Parathyroid adenoma (tissue), 2 donors: Measurements from ENCODE around the gene DISC1.

Experiments used
- H2AFZ ChIP-seq: fragments of 300-600 bp; sonication (generic); one replicate; pipeline ENCODE4 v1.7.0; 2017; ENCODE audit warnings: antibody characterized with exemption, mild to moderate bottlenecking
- H3K27ac ChIP-seq: fragments of 300-600 bp; sonication (generic); one replicate; pipeline ENCODE4 v1.7.0; 2017
- H3K27me3 ChIP-seq: fragments of 300-600 bp; sonication (generic); one replicate; pipeline ENCODE4 v1.7.0; 2017; ENCODE audit warnings: low read length; ENCODE audit not compliant: control insufficient read depth, insufficient read depth
- H3K36me3 ChIP-seq: fragments of 300-600 bp; sonication (generic); one replicate; pipeline ENCODE4 v1.7.0; 2017; ENCODE audit warnings: low read length; ENCODE audit not compliant: control insufficient read depth, insufficient read depth
- H3K4me1 ChIP-seq: fragments of 300-600 bp; sonication (generic); one replicate; pipeline ENCODE4 v1.7.0; 2017; ENCODE audit warnings: control low read depth
- H3K4me2 ChIP-seq: fragments of 300-600 bp; sonication (generic); one replicate; pipeline ENCODE4 v1.7.0; 2017; ENCODE audit warnings: low read length
- H3K4me3 ChIP-seq: fragments of 300-600 bp; sonication (generic); one replicate; pipeline ENCODE4 v1.7.0; 2017; ENCODE audit warnings: low read depth, low read length
- H3K79me2 ChIP-seq: fragments of 300-600 bp; sonication (generic); one replicate; pipeline ENCODE4 v1.7.0; 2017; ENCODE audit warnings: control low read depth
- H3K9ac ChIP-seq: fragments of 300-600 bp; sonication (generic); one replicate; pipeline ENCODE4 v1.7.0; 2017; ENCODE audit warnings: mild to moderate bottlenecking
- H3K9me3 ChIP-seq: fragments of 300-600 bp; sonication (generic); one replicate; pipeline ENCODE4 v1.7.0; 2017; ENCODE audit warnings: low read length; ENCODE audit not compliant: control insufficient read depth
- TF ChIP-seq, protein P1 (sequence below): fragments of 300-600 bp; sonication (generic); IDR thresholded peaks from one replicate; pipeline ENCODE4 v1.7.0; 2017; ENCODE audit warnings: antibody characterized with exemption, mild to moderate bottlenecking
- donor health status: primary hyperparathyroidism.

Gene DISC1

DNA sequence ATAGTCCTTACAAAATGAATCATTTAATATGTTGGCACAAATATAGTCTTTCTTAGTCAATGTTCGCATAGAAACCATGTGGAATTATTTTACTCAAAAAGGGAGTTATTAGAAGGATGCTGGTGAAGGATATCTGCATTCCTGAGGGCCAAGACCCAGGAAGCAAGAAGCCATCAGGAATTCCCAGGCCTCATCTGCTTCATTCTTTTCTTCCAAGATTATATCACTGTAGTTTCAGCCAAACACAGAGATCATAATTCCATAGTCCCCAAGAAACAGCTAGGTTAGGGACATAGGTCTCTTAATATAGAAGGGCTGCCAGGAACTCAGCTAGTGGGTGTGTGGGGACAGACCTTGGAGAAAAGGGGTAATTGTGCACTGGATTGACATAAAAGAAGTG lies 28.6 kb upstream of the DISC1 start:
- TF ChIP-seq, protein P1, sequence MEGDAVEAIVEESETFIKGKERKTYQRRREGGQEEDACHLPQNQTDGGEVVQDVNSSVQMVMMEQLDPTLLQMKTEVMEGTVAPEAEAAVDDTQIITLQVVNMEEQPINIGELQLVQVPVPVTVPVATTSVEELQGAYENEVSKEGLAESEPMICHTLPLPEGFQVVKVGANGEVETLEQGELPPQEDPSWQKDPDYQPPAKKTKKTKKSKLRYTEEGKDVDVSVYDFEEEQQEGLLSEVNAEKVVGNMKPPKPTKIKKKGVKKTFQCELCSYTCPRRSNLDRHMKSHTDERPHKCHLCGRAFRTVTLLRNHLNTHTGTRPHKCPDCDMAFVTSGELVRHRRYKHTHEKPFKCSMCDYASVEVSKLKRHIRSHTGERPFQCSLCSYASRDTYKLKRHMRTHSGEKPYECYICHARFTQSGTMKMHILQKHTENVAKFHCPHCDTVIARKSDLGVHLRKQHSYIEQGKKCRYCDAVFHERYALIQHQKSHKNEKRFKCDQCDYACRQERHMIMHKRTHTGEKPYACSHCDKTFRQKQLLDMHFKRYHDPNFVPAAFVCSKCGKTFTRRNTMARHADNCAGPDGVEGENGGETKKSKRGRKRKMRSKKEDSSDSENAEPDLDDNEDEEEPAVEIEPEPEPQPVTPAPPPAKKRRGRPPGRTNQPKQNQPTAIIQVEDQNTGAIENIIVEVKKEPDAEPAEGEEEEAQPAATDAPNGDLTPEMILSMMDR = no peak
- Histone ChIP-seq H3K4me2 (no peak overlapping the region), H2AFZ (no peak overlapping the region), H3K4me1 (no peaks in the 10 kb centered on the region), H3K27ac (no peak overlapping the region), H3K27me3 (no peaks in the 10 kb centered on the region), H3K4me3 (no peak overlapping the region), H3K36me3 (no peaks in the 10 kb centered on the region), H3K9ac (no peak overlapping the region), H3K9me3 (no peaks in the 10 kb centered on the region), H3K79me2 (no peaks in the 10 kb centered on the region)

DNA sequence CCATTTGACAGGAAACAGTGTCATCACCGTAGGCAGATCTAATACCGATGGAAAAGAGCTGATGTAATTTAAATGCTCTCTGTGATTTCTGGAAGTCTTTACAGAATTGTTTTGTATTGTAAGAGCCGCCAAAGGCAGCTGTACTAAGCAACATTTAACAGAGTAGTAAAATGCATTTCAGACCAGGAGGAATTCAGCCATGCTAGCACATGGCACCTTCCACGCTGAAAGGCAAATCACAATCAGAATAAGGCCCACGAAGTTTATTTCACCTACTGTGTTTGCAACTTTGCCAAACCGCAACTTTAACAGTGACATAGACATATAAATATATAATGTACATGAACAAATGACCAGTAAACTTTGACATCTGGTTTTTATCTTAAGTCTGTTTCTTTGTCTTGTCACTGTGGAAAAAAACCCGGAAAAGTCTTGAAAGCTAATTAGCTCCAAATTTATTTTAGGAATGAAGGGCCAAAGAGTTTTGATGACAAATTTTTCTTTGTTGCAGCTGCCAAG lies 26.1 kb upstream of the DISC1 start:
- Histone ChIP-seq H3K9me3 (no peaks in the 10 kb centered on the region), H3K79me2 (no peaks in the 10 kb centered on the region), H2AFZ (no peak overlapping the region), H3K9ac (no peak overlapping the region), H3K4me2 (no peak overlapping the region), H3K36me3 (no peaks in the 10 kb centered on the region), H3K27ac (no peak overlapping the region), H3K4me1 (no peaks in the 10 kb centered on the region), H3K27me3 (no peaks in the 10 kb centered on the region), H3K4me3 (no peak overlapping the region)
- TF ChIP-seq, protein P1 = no peak

- no peak overlapping the region for H3K9ac ChIP-seq
- no peak overlapping the region for H3K4me2 ChIP-seq
- H3K4me1 ChIP-seq = no peaks in the 10 kb centered on the region
- no peaks in the 10 kb centered on the region for H3K36me3 ChIP-seq
- H3K27me3 ChIP-seq = no peaks in the 10 kb centered on the region
- H2AFZ ChIP-seq = no peak overlapping the region
- no peaks in the 10 kb centered on the region for H3K9me3 ChIP-seq
- no peak overlapping the region for H3K27ac ChIP-seq
- no peak overlapping the region for H3K4me3 ChIP-seq
- TF ChIP-seq, protein P1 = no peak
- H3K79me2 ChIP-seq = no peaks in the 10 kb centered on the region
Measured at GRCh38 chr1:231601824-231602672, 24.5 kb upstream of the DISC1 start.

DNA sequence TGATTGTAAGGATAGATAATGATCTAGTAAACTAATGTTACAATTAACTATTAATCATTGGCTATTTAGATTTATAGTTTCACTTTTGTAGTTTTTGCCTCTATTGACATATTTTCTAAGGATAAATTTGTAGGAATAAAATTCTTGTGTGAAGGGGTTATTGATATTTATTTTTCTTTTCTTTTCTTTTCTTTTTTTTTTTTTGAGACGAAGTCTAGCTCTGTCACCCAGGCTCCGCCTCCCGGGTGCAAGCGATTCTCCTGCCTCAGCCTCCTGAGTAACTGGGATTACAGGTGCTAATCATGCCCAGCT lies 24.0 kb upstream of the DISC1 start:
- no peaks in the 10 kb centered on the region for H3K4me1 ChIP-seq
- H3K79me2 ChIP-seq = no peaks in the 10 kb centered on the region
- H3K27me3 ChIP-seq = no peaks in the 10 kb centered on the region
- no peaks in the 10 kb centered on the region for H3K9me3 ChIP-seq
- H2AFZ ChIP-seq = no peak overlapping the region
- no peak overlapping the region for H3K4me2 ChIP-seq
- no peak overlapping the region for H3K9ac ChIP-seq
- H3K4me3 ChIP-seq = no peak overlapping the region
- no peak overlapping the region for H3K27ac ChIP-seq
- TF ChIP-seq, protein P1 = no peak
- H3K36me3 ChIP-seq = no peaks in the 10 kb centered on the region
